Measurements from ENCODE around the gene NLRP5.
A peak's percentile ranks its signal among the peaks of the same experiment; 100 is the strongest.
"Not testable (repeated sequence)": the region's sequence is repeated elsewhere in the genome, so short reads cannot be mapped to it uniquely, and the experiment has no call there.

NLRP5 gene

GRCh38 chr19:56014765-56015164, 28.2 kb downstream of the NLRP5 start:
- no peak for DNase-seq (ENCODE audit: low read depth in 2 of 2)
- H3K4me3 ChIP-seq (replicated peaks in 1 of 2; ENCODE audit: low read depth in 2 of 2, low read length in 2 of 2), result no peak overlapping the region
- no peak for TF ChIP-seq CTCF (IDR thresholded peaks at IDR 0.05; ENCODE audit: low read depth, low read length)

GRCh38 chr19:56015756-56016155, 29.2 kb downstream of the NLRP5 start:
- TF ChIP-seq CTCF (IDR thresholded peaks at IDR 0.05; ENCODE audit: low read depth, low read length), result no peak
- peak in 1 of 2 donors; percentile 19 for DNase-seq (ENCODE audit: low read depth in 2 of 2)
- no peak overlapping the region for H3K4me3 ChIP-seq (replicated peaks in 1 of 2; ENCODE audit: low read depth in 2 of 2, low read length in 2 of 2)

GRCh38 chr19:56019325-56019724, 32.8 kb downstream of the NLRP5 start:
- DNase-seq (ENCODE audit: low read depth in 2 of 2); H3K4me3 ChIP-seq (replicated peaks in 1 of 2; ENCODE audit: low read depth in 2 of 2, low read length in 2 of 2): not testable (repeated sequence)

GRCh38 chr19:56020355-56020975, 33.9 kb downstream of the NLRP5 start:
- not testable (repeated sequence) for H3K4me3 ChIP-seq (replicated peaks in 1 of 2; ENCODE audit: low read depth in 2 of 2, low read length in 2 of 2); DNase-seq (ENCODE audit: low read depth in 2 of 2)

- no peak for DNase-seq (ENCODE audit: low read depth in 2 of 2)
- no peak for TF ChIP-seq CTCF (IDR thresholded peaks at IDR 0.05; ENCODE audit: low read depth, low read length)
- no peak overlapping the region for H3K4me3 ChIP-seq (replicated peaks in 1 of 2; ENCODE audit: low read depth in 2 of 2, low read length in 2 of 2)
Measured at GRCh38 chr19:56026769-56027168, 40.2 kb downstream of the NLRP5 start.

GRCh38 chr19:56053596-56053995, 67.0 kb downstream of the NLRP5 start:
- H3K4me3 ChIP-seq (replicated peaks in 1 of 2; ENCODE audit: low read depth in 2 of 2, low read length in 2 of 2), result no peak overlapping the region
- TF ChIP-seq CTCF (IDR thresholded peaks at IDR 0.05; ENCODE audit: low read depth, low read length), result no peak
- DNase-seq (ENCODE audit: low read depth in 2 of 2), result no peak

- peak; percentile 43 to 55 for DNase-seq (ENCODE audit: low read depth in 2 of 2)
- TF ChIP-seq CTCF (IDR thresholded peaks at IDR 0.05; ENCODE audit: low read depth, low read length), result peak; percentile 86
- peak overlapping the region in 1 of 2 donors; percentile 28 for H3K4me3 ChIP-seq (replicated peaks in 1 of 2; ENCODE audit: low read depth in 2 of 2, low read length in 2 of 2)
Measured at GRCh38 chr19:56066152-56067023, 79.8 kb downstream of the NLRP5 start.
